GM19397 (cell line): ENCODE results near the gene MYO1C.
"Not testable (repeated sequence)": the region's sequence is repeated elsewhere in the genome, so short reads cannot be mapped to it uniquely, and the experiment has no call there.

Source experiments
- ATAC-seq: cut with Tn5 transposase; IDR thresholded peaks from one replicate; pipeline ENCODE4 v1.9.1; 2021; ENCODE audit warnings: mild to moderate bottlenecking, moderate library complexity; ENCODE audit not compliant: unreplicated experiment

MYO1C gene

GRCh38 chr17:1509290-1509881, 16.9 kb upstream of the MYO1C start:
- no peak for ATAC-seq

GRCh38 chr17:1508709-1509108, 16.2 kb upstream of the MYO1C start:
- not testable (repeated sequence) for ATAC-seq

DNA sequence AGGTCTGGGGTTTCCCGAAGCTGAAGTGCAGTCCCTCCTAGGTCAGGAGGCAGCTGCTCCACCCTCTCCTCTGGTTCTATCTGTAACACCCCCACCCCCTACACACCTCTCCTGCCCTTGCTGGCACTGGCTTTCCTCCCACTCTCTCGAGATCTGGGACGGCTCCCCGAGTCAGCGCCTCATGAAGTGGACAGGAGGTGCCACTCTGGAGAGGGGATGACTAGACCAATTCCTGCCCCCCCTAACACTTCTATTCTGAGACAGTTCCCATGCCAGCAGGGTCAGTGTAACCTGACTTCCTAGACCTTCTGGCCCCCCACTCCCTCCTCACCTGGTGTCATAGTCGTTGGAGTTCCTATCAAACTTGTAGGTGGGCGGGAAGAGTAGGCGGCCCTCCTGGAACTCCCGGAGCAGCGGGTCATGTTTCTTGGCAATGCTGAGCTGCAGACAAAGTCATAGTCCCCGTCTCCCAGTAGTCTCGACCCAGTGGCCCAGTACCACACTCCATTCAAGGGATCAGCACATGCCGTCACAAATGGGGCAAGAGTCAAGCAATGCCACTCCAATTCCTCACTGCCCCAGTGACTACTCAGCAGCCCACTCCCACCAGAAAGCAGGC, 14.3 kb upstream of the MYO1C start:
- no peak for ATAC-seq

DNA sequence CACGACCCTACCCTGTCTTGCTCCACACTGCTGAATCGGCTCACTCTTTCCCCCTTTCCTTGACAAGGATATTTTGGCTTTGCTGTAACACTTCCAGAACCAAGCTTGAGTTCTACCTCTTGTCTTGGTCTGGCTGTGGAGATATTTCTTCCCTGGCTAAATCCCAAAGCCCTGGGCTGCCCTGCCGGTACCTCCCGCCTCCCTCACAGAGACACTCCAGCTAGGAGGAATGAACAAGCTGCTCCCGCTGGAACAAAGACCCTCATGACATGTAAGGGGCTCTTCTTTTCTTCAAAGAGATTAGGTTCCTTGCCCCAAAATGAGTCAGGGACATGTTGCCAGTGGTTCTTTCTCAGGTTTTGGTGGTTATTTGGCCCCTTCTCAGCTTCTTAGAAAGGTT, 13.1 kb upstream of the MYO1C start:
- no peak for ATAC-seq

DNA sequence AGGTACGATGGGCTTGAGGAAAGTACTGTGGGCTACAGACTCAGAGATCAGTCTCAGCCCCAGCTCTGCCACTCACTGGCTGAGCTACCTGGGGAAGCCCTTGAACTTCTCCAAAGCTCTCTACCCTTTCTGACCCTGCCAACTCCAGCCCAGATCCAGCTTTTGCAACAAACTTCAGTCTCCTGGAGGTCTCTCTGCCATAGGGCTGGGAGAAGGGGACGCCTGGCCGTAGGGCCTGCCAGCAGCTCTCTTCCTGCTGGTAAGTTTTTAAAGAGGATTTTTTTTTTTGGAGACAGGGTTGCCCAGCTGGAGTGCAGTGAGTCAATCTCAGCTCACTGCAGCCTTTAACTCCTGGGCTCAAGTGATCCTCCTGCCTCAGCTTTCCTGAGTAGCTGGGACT, 12.4 kb upstream of the MYO1C start:
- ATAC-seq: no peak

GRCh38 chr17:1503699-1504098, 11.2 kb upstream of the MYO1C start:
- no peak for ATAC-seq

GRCh38 chr17:1498869-1499268, 6.4 kb upstream of the MYO1C start:
- no peak for ATAC-seq

GRCh38 chr17:1498233-1498632, 5.7 kb upstream of the MYO1C start:
- no peak for ATAC-seq

DNA sequence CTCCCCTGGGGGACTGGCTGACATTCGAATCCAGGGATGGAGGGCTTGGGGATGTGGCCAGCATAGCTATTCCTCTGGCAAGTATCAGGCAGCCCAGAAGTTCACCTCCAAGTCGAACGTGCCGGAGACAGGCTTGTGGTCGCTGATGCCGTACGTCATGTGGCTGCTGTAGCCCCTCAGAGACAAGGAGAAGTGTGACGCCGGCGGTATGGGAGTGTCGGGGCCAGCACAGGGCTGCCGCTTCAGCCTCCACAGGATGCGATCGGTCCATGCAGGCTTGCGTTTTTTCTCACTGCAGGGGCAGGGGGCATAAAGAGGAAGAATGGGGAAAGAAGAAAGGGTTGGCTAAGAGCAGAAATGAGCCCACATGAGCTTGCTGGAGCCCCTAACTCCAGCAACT, 5.3 kb upstream of the MYO1C start:
- no peak for ATAC-seq

GRCh38 chr17:1496869-1497268, 4.4 kb upstream of the MYO1C start:
- ATAC-seq: no peak

DNA sequence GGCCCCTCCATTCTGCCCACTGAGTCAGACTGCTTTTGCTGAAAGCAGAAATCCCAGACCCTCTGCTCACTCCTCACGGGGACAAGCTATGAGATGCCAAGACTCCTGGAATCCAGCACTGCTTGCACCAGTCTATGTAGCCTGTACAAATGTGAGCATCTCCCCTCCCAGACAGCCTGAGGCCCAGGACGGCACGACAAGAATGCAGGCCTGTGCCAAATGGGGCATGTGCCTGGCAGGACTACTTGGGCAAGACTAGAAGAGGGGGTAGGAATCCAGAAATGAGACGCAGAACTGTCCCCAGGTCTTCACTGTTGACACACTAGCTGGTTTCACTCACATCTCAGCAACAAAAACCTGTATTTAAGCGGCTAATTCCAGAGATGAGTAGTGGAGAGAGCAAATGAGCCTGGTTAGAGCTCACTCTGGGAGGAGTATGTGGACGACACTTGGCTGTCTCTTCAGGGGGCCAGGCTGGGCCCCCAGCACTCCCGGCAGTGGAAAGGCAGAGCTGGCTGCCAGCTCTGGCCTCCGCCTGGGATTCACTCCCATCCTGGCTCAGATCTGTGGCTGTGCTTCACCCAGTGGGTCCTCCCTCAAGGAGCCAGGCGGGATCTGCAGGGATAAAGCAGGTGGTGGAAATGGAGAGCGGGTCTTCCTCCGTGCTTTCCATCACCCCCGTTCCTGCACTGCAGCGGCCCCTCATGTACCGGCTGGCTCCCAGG, 2.9 kb upstream of the MYO1C start:
- ATAC-seq: no peak

DNA sequence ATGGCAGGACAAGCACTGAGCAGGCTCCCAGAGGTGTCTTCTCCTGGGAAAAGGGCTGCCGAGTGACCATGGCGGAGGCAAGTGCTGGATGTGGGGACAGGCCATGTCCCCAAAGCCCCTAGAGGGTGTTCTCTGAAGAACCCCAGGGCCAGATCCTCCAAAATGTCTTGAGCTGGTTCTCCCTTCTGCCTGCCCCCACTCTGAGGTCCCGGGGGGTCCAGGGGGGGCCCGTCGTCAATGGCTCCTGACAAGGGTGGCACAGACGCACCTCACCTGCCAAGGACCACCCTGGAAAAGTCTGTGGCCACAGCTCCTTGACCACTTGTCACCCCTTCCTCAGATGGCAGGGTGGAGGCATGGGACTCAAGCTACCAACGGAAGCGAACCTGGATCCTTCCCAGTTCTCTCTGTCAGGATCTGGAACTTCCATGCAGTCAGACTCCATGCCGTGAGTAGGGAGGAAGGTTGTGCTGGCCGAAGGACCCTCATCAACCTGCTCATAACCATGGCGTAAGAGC, 2.3 kb upstream of the MYO1C start:
- ATAC-seq: no peak

DNA sequence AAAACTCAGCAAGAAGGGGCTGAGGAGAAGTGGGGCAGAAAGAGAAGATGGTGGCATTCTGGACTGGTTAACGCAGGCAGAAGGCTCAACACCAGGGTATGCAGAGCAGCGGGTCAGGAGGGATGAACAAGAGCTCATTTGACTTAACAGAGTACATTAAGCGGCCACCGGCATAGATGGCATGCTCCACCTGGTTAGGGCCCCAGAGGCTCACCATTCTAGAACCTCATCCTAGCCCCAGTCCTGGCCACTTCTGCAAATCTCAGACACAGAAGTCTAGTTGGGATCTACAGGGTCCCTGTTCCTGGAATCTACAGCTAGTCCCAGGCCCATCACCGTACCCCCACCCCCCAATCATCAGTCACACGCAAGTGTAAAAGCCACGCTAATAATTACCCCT, 1.7 kb upstream of the MYO1C start:
- no peak for ATAC-seq

DNA sequence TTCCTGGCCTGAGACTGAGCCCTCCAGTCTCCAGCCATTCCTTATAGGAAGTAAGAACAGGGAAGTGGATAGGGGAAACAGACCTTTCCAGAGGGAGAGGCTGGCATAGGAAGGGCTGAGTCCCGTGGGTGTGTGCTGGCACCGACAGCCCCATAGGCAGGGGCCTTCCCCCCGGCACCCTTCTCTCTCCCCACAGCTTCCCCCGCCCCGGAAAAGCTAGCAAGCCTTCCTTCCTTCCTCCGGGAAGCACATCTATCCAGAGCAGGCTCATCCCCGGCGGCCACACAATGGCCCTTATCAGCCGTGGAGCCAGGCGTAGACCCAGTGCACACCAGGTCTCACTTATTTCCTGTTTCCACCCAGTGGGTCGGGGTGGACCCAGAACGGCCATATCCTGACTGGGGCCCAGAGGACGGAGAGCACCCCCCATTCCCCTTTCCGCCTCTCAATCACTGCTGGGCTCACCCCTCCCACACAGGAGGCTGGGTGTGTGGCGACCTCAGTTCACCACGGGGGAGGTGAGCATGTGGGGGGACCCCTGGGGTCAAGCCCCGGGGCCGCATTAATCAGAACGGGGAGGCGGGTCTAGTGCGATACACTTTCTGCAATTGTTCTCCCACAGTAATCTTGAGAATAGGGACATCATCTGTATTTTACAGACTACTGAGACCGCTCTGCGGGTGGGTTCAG, 950 bp upstream of the MYO1C start:
- no peak for ATAC-seq

- peak; percentile 35 for ATAC-seq
Observed at GRCh38 chr17:1491443-1492248, 840 bp downstream of the MYO1C start.

DNA sequence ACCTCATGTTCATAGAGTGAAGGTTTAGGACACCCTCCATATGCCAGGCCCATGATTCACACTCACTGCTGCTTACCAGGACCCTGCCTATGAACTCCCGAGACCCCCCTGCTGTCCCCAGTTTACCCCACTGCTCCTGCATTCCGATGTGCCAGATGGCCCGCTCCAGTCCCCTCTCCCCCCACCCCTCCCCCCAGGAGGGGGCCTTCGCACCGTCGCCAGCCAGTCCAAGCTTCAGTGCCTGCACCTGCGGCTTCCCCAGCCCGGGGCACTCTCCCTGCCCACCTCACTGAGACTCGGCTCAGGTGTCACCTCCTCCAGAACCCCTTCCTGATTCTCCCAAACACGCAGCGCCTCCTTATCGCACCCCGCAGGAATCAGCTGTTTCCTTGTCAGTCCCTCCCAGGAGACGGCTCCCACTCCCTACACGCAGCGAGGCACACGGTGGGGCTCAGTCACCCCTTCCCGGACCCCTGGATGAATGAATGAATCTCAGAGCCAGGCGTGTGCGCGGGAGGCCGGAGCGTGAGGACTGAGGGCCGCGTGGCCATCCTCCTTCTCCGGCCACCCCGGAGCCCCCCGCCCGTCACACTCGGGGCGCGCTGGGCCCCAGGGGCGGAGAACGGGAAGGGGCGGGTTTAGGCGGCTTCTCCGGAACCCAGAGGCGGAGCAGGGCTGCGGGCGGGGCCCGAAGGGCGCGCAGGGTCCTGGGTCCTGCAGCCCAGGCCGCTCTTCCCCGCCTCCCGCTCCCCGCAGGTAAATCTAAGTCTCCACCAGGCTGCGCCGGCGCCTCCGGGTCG, 1.6 kb downstream of the MYO1C start:
- ATAC-seq: peak; percentile 40

GRCh38 chr17:1488826-1489270, 3.6 kb downstream of the MYO1C start:
- no peak for ATAC-seq

DNA sequence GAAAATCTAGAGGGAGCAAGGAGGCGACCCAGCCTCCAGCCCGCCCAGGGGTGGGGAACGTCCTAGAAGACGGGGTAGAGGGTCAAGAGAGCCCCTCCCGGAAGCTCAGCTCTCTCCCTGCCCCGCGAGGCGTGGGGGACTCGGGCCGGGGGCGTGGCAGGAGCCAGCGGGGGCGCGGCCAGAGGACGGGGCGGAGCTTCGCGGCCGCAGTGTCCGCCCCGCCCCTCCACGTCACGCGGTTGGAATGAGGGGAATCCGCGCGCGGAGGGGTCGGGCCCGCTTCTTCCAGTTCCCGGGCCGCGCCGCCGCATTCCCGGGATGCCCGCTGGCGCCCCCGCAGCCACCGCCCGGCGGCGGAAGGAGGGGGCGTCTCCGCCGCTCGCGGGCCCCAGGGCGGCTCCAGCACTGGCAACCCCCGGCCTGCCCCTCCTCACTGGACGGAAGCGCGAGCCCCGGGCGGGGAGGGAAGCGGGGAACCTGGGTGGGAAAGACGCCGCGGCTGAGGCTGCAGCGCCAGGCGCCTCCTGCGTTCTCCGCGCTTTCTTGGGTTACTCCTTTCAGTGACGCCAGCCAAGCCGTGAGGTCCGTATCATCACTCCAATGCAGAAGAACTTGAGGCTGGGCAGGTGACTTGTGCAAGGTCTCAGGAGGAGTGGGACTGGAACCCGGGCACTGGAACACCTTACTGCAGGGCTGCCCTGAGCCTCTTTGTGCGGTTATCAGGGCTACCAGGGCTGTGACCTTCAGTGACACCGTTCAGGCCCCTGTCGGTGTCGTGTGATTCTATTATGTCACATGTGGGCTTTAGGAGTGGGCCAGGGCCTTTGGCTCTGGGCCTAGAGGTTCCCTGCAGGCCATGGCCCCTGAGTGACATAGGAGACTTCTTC, 4.3 kb downstream of the MYO1C start:
- ATAC-seq: peak; percentile 32
